ENCODE data around the gene SHC1.

- TF ChIP-seq CTCF (IDR thresholded peaks at IDR 0.05) (no peak), POLR2AphosphoS5 (IDR thresholded peaks at IDR 0.05) (no peak), POLR2A (IDR thresholded peaks at IDR 0.05) (no peak)
Measured at GRCh38 chr1:154923695-154924094, 46.9 kb downstream of the SHC1 start.

Measured in prostate gland (tissue), 2 donors.